SK-N-SH (cell line): Measurements from ENCODE around the gene PF4V1.

Experiments
- EP300 ChIP-seq, 2 experiments: IDR thresholded peaks; 2 replicates each; pipeline versions ENCODE4 v1.4.0 to v1.6.1; 2012; ENCODE audit warnings: borderline replicate concordance in 1 of 2, low read depth in 1 of 2, low read length in 1 of 2
- FOXJ3 ChIP-seq: sonication (generic); formaldehyde crosslinking; IDR thresholded peaks from 2 replicates; pipeline ENCODE4 v1.5.1; 2020; ENCODE audit warnings: mild to moderate bottlenecking, missing genetic modification reagents
- GABPA ChIP-seq: IDR thresholded peaks from 2 replicates; pipeline ENCODE4 v1.4.0; 2012; ENCODE audit warnings: low read depth, mild to moderate bottlenecking
- MEF2A ChIP-seq: IDR thresholded peaks from 2 replicates; pipeline ENCODE4 v1.4.0; 2012; ENCODE audit warnings: low read depth, borderline replicate concordance
- POLR2AphosphoS5 ChIP-seq: IDR thresholded peaks from 2 replicates; pipeline ENCODE4 v1.6.1; 2012; ENCODE audit warnings: low read depth, low read length
- SMC3 ChIP-seq: IDR thresholded peaks from 2 replicates; pipeline ENCODE4 v1.6.1; 2012; ENCODE audit warnings: low read depth, low read length, improper control_type of control experiment
- YY1 ChIP-seq: IDR thresholded peaks from 2 replicates; pipeline ENCODE4 v1.4.0; 2012; ENCODE audit warnings: low read depth, mild to moderate bottlenecking
- TF ChIP-seq, protein P1 (sequence below): IDR thresholded peaks from 2 replicates; pipeline ENCODE4; 2012
- TF ChIP-seq, protein P2 (sequence below): fragments of 200-600 bp; sonication (generic); IDR thresholded peaks from 2 replicates; pipeline ENCODE4 v1.6.1; 2017; ENCODE audit warnings: antibody characterized with exemption, mild to moderate bottlenecking, moderate library complexity
- TF ChIP-seq, protein P3 (sequence below): IDR thresholded peaks from 2 replicates; pipeline ENCODE4 v1.4.0; 2012; ENCODE audit warnings: low read depth
- TF ChIP-seq, protein P4 (sequence below): IDR thresholded peaks from 2 replicates; pipeline ENCODE4 v1.4.0; 2012; ENCODE audit warnings: low read depth, borderline replicate concordance
- TF ChIP-seq, protein P5 (sequence below): fragments of 150-350 bp; IDR thresholded peaks from 2 replicates; pipeline ENCODE4 v1.6.1; 2017; ENCODE audit warnings: antibody characterized with exemption, low read length, low read depth, borderline replicate concordance
- TF ChIP-seq, protein P6 (sequence below): IDR thresholded peaks from 2 replicates; pipeline ENCODE4 v1.4.0; 2012; ENCODE audit warnings: low read depth, borderline replicate concordance
- TF ChIP-seq, protein P7 (sequence below): IDR thresholded peaks from 2 replicates; pipeline ENCODE4 v1.6.1; 2012; ENCODE audit warnings: mild to moderate bottlenecking, low read depth, low read length, moderate library complexity

DNA sequence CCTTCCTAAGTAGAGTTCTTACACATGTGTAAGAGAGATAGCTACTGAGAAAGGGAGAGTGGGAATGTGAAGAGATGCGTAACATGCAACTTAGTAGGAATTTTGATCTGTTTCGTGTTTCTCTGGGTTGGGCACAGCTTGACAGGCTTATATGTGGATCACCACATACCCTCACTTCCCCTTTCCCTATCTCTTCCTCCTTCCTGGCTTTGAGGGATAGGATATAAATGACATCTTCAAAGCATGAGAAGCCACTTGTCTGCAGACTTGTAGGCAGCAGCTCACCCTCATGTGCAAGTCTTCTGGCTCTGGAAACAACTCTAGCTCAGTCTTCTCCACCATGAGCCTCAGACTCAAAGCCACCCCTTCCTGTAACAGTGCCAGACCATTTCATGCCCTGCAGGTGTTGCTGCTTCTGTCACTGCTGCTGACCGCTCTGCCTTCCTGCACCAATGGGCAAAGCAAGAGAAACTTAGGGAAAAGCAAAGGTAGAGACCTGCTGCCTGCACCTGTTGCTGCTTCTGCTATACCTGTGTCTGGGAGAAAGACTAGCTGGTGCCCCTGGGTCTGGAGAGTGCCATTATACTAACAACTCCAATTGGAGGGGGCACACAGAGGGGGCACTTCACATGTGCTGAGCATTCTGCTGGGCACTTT, 5.4 kb upstream of the PF4V1 start:
- TF ChIP-seq GABPA (no peak), MEF2A (no peak), SMC3 (no peak), EP300 (IDR thresholded peaks at IDR 0.05; ENCODE audit: borderline replicate concordance in 1 of 2, low read depth in 1 of 2, low read length in 1 of 2) (no peak), POLR2AphosphoS5 (no peak), YY1 (no peak), FOXJ3 (CRISPR knock-in tag) (no peak)
- TF ChIP-seq, protein P1, sequence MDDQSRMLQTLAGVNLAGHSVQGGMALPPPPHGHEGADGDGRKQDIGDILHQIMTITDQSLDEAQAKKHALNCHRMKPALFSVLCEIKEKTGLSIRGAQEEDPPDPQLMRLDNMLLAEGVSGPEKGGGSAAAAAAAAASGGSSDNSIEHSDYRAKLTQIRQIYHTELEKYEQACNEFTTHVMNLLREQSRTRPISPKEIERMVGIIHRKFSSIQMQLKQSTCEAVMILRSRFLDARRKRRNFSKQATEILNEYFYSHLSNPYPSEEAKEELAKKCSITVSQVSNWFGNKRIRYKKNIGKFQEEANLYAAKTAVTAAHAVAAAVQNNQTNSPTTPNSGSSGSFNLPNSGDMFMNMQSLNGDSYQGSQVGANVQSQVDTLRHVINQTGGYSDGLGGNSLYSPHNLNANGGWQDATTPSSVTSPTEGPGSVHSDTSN: no peak
- TF ChIP-seq, protein P2, sequence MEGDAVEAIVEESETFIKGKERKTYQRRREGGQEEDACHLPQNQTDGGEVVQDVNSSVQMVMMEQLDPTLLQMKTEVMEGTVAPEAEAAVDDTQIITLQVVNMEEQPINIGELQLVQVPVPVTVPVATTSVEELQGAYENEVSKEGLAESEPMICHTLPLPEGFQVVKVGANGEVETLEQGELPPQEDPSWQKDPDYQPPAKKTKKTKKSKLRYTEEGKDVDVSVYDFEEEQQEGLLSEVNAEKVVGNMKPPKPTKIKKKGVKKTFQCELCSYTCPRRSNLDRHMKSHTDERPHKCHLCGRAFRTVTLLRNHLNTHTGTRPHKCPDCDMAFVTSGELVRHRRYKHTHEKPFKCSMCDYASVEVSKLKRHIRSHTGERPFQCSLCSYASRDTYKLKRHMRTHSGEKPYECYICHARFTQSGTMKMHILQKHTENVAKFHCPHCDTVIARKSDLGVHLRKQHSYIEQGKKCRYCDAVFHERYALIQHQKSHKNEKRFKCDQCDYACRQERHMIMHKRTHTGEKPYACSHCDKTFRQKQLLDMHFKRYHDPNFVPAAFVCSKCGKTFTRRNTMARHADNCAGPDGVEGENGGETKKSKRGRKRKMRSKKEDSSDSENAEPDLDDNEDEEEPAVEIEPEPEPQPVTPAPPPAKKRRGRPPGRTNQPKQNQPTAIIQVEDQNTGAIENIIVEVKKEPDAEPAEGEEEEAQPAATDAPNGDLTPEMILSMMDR: no peak
- TF ChIP-seq, protein P3, sequence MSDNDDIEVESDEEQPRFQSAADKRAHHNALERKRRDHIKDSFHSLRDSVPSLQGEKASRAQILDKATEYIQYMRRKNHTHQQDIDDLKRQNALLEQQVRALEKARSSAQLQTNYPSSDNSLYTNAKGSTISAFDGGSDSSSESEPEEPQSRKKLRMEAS: no peak
- TF ChIP-seq, protein P4, sequence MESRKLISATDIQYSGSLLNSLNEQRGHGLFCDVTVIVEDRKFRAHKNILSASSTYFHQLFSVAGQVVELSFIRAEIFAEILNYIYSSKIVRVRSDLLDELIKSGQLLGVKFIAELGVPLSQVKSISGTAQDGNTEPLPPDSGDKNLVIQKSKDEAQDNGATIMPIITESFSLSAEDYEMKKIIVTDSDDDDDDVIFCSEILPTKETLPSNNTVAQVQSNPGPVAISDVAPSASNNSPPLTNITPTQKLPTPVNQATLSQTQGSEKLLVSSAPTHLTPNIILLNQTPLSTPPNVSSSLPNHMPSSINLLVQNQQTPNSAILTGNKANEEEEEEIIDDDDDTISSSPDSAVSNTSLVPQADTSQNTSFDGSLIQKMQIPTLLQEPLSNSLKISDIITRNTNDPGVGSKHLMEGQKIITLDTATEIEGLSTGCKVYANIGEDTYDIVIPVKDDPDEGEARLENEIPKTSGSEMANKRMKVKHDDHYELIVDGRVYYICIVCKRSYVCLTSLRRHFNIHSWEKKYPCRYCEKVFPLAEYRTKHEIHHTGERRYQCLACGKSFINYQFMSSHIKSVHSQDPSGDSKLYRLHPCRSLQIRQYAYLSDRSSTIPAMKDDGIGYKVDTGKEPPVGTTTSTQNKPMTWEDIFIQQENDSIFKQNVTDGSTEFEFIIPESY: no peak
- TF ChIP-seq, protein P5, sequence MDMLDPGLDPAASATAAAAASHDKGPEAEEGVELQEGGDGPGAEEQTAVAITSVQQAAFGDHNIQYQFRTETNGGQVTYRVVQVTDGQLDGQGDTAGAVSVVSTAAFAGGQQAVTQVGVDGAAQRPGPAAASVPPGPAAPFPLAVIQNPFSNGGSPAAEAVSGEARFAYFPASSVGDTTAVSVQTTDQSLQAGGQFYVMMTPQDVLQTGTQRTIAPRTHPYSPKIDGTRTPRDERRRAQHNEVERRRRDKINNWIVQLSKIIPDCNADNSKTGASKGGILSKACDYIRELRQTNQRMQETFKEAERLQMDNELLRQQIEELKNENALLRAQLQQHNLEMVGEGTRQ: no peak
- TF ChIP-seq, protein P6, sequence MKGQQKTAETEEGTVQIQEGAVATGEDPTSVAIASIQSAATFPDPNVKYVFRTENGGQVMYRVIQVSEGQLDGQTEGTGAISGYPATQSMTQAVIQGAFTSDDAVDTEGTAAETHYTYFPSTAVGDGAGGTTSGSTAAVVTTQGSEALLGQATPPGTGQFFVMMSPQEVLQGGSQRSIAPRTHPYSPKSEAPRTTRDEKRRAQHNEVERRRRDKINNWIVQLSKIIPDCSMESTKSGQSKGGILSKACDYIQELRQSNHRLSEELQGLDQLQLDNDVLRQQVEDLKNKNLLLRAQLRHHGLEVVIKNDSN: no peak
- TF ChIP-seq, protein P7, sequence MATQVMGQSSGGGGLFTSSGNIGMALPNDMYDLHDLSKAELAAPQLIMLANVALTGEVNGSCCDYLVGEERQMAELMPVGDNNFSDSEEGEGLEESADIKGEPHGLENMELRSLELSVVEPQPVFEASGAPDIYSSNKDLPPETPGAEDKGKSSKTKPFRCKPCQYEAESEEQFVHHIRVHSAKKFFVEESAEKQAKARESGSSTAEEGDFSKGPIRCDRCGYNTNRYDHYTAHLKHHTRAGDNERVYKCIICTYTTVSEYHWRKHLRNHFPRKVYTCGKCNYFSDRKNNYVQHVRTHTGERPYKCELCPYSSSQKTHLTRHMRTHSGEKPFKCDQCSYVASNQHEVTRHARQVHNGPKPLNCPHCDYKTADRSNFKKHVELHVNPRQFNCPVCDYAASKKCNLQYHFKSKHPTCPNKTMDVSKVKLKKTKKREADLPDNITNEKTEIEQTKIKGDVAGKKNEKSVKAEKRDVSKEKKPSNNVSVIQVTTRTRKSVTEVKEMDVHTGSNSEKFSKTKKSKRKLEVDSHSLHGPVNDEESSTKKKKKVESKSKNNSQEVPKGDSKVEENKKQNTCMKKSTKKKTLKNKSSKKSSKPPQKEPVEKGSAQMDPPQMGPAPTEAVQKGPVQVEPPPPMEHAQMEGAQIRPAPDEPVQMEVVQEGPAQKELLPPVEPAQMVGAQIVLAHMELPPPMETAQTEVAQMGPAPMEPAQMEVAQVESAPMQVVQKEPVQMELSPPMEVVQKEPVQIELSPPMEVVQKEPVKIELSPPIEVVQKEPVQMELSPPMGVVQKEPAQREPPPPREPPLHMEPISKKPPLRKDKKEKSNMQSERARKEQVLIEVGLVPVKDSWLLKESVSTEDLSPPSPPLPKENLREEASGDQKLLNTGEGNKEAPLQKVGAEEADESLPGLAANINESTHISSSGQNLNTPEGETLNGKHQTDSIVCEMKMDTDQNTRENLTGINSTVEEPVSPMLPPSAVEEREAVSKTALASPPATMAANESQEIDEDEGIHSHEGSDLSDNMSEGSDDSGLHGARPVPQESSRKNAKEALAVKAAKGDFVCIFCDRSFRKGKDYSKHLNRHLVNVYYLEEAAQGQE: no peak
